ENCODE results near the gene CEP170B.

DNA sequence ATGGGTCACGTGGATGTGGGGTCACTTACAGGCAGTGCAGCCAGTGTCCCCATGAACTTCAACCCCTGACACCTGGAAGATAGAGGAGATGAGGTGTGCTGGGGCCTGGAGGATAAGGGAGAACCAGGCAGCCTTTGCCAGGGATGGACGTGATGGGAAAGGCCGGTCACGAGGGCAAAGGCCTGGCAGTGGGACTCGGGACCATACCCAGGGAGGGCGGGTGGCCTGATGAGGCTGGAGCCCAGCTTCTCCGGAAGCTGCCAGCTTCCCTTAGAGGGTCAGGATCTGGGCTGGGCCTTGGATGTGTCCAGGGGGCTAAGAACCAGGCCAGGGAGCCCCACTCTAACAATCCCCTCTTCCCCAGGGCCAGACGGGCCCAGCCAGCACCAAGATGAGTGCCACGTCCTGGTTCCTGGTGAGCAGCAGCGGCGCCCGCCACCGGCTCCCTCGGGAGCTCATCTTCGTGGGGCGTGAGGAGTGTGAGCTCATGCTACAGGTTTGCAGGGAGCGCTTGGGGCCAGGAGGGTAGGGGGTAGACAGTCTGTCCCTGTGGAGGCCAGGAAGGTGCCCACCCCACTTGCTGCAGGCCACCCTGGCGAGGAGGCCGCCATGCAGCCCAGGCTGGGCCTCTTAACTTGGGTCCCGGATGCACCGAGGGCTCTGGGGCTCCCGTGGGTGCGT lies 3.1 kb downstream of the CEP170B start:
- TF ChIP-seq CTCF (IDR thresholded peaks at IDR 0.05) (no peak), POLR2A (IDR thresholded peaks at IDR 0.05) (no peak)
